Measurements from ENCODE around the gene GALNT3.

Gene GALNT3

GRCh38 chr2:165743442-165743841, 50.6 kb downstream of the GALNT3 start:
- TF ChIP-seq GATA3 (IDR thresholded peaks at IDR 0.05; ENCODE audit: low read depth, low read length) (no peak), GATA2 (IDR thresholded peaks at IDR 0.05; ENCODE audit: low read depth, low read length) (no peak)

- TF ChIP-seq GATA3 (IDR thresholded peaks at IDR 0.05; ENCODE audit: low read depth, low read length) (no peak), GATA2 (IDR thresholded peaks at IDR 0.05; ENCODE audit: low read depth, low read length) (no peak)
Measured at GRCh38 chr2:165725421-165725820, 68.6 kb downstream of the GALNT3 start.

DNA sequence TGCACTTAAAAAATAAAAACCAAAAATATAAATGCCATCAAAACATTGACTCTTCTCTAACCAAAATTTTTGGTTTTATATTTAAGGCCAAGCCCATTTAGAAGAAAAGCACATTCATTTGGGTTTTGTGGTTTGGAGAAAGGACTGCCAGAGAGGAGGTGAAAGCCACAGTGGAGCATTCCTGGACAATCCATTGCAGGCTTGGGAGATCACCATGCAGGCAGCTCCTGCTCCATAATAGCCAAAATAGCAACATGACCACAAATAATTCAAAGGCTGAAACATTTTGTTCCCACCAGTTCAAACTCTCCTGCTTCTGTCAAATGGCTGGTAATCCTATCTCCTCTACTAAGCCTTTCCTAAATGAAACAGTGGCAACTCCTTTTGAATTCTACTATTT, 73.5 kb downstream of the GALNT3 start:
- TF ChIP-seq GATA3 (IDR thresholded peaks at IDR 0.05; ENCODE audit: low read depth, low read length) (no peak), GATA2 (IDR thresholded peaks at IDR 0.05; ENCODE audit: low read depth, low read length) (no peak)

- TF ChIP-seq GATA2 (IDR thresholded peaks at IDR 0.05; ENCODE audit: low read depth, low read length) (no peak), GATA3 (IDR thresholded peaks at IDR 0.05; ENCODE audit: low read depth, low read length) (no peak)
Measured at GRCh38 chr2:165718610-165719210, 75.3 kb downstream of the GALNT3 start.

- TF ChIP-seq GATA2 (IDR thresholded peaks at IDR 0.05; ENCODE audit: low read depth, low read length) (no peak), GATA3 (IDR thresholded peaks at IDR 0.05; ENCODE audit: low read depth, low read length) (no peak)
Measured at GRCh38 chr2:165716091-165716490, 78.0 kb downstream of the GALNT3 start.

- TF ChIP-seq GATA2 (IDR thresholded peaks at IDR 0.05; ENCODE audit: low read depth, low read length) (no peak), GATA3 (IDR thresholded peaks at IDR 0.05; ENCODE audit: low read depth, low read length) (no peak)
Measured at GRCh38 chr2:165706960-165707487, 87.0 kb downstream of the GALNT3 start.

GRCh38 chr2:165701147-165701546, 92.9 kb downstream of the GALNT3 start:
- TF ChIP-seq GATA2 (IDR thresholded peaks at IDR 0.05; ENCODE audit: low read depth, low read length) (no peak), GATA3 (IDR thresholded peaks at IDR 0.05; ENCODE audit: low read depth, low read length) (no peak)

DNA sequence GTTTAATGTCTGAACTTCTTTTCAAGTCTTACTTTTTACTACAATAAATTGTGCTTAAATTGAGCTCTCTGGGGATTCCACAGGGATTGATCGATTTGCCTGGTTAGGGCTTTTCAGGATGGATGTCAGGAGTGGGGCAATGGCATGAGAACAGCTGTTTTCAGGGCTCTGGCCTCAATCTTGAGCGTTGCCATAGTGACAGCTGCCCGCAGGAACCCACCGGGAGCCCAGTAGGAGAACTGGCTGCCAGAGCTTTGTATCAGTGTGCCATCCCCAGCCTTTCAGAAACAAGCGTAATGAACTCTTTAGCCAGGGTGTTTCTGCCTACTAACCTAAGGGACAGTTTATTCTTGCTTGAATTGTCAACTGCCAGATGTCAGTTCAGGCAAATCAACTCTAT, 93.5 kb downstream of the GALNT3 start:
- no peak for TF ChIP-seq GATA2 (IDR thresholded peaks at IDR 0.05; ENCODE audit: low read depth, low read length)
- no peak for TF ChIP-seq GATA3 (IDR thresholded peaks at IDR 0.05; ENCODE audit: low read depth, low read length)

GRCh38 chr2:165699946-165700345, 94.1 kb downstream of the GALNT3 start:
- no peak for TF ChIP-seq GATA3 (IDR thresholded peaks at IDR 0.05; ENCODE audit: low read depth, low read length)
- no peak for TF ChIP-seq GATA2 (IDR thresholded peaks at IDR 0.05; ENCODE audit: low read depth, low read length)

DNA sequence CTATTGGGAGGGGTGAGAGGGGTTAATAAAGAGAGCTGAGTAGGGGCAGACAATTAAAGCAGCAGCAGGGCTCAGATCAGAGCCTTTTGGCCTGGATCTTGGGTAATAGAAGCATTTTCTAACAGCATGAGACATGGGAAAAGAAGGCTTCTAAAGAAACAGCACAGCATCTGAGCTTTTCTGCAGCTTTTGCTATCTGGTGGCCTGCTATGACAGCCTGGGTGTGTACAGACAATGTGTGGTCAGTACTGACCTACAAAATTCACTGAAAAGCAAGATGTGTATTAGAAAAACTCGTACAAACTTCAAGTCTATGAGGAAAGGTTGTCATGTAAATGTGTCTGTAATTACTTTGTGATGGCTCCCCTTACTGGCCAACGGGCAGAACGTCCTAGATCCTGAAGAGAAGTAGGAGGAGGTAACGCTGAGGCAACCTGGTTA, 95.6 kb downstream of the GALNT3 start:
- TF ChIP-seq GATA3 (IDR thresholded peaks at IDR 0.05; ENCODE audit: low read depth, low read length) (no peak), GATA2 (IDR thresholded peaks at IDR 0.05; ENCODE audit: low read depth, low read length) (no peak)

DNA sequence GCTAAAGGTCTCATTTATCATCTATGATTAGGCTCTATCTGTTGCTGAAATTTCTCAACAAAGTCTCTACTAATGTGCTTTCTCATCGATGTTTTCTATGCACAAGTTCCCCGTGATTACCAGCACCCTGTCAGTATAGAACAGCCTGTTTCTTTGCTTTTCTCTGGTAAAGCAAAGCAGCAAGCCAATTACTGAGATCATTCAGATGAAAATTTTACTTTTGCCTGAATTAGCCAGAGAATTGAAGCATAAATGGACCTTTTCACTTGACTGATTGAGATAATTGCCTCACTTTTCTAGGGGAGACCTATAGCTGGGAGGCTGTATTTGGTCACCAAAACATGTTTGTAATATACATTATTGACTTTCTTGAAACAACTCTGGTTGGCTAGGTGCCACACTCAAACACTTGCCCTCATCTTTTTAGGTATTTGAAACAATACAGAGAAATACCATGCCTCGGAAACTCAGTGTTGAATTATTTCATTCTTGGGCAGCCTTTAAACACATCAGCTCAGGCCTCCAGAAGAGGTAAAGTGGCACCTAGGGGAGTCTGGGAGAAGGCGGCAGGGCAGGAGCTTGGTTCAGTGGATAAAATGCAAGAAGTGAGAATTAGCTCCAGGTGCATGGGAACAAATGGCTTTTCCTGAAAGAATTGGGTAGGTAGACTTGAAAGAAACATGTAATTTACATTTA, 96.2 kb downstream of the GALNT3 start:
- TF ChIP-seq GATA2 (IDR thresholded peaks at IDR 0.05; ENCODE audit: low read depth, low read length) = no peak
- no peak for TF ChIP-seq GATA3 (IDR thresholded peaks at IDR 0.05; ENCODE audit: low read depth, low read length)
